ENCODE measurements around the gene RNF19B. TPM values are rescaled to one million over a fixed set of nuclear protein-coding genes. Genes with fewer than 3 reads are reported as not detected.
A peak's percentile ranks its signal among the peaks of the same experiment; 100 is the strongest.

The RNF19B gene
- total and polyA plus RNA-seq, 2 experiments from 2014 or later, result 15.8 to 17.8 TPM

GRCh38 chr1:32928285-32928684, 36.3 kb downstream of the RNF19B start:
- H3K36me3 ChIP-seq, result no peaks in the 10 kb centered on the region
- H3K27ac ChIP-seq, result no peak overlapping the region
- no peak for TF ChIP-seq CTCF (IDR thresholded peaks at IDR 0.05; ENCODE audit: low read depth, low read length)
- no peaks in the 10 kb centered on the region for H3K9me3 ChIP-seq (ENCODE audit: low read depth)
- H3K4me1 ChIP-seq (ENCODE audit: low read depth), result peaks cover 18% of the 10 kb centered on the region
- no peak for DNase-seq (ENCODE audit: low read depth in 1 of 2, low spot score in 1 of 2)
- H3K27me3 ChIP-seq, result peaks cover 5% of the 10 kb centered on the region
- no peak overlapping the region for H3K4me3 ChIP-seq

- no peak overlapping the region for H3K27ac ChIP-seq
- peaks cover 18% of the 10 kb centered on the region for H3K4me1 ChIP-seq (ENCODE audit: low read depth)
- H3K4me3 ChIP-seq, result no peak overlapping the region
- no peaks in the 10 kb centered on the region for H3K36me3 ChIP-seq
- no peak for DNase-seq (ENCODE audit: low read depth in 1 of 2, low spot score in 1 of 2)
- H3K9me3 ChIP-seq (ENCODE audit: low read depth), result no peaks in the 10 kb centered on the region
- peaks cover 5% of the 10 kb centered on the region for H3K27me3 ChIP-seq
- TF ChIP-seq CTCF (IDR thresholded peaks at IDR 0.05; ENCODE audit: low read depth, low read length), result no peak
Measured at GRCh38 chr1:32927441-32927840, 37.2 kb downstream of the RNF19B start.

GRCh38 chr1:32926562-32926961, 38.0 kb downstream of the RNF19B start:
- DNase-seq (ENCODE audit: low read depth in 1 of 2, low spot score in 1 of 2), result no peak
- H3K27me3 ChIP-seq, result peaks cover 5% of the 10 kb centered on the region
- no peaks in the 10 kb centered on the region for H3K9me3 ChIP-seq (ENCODE audit: low read depth)
- peaks cover 18% of the 10 kb centered on the region for H3K4me1 ChIP-seq (ENCODE audit: low read depth)
- no peak overlapping the region for H3K27ac ChIP-seq
- no peak overlapping the region for H3K4me3 ChIP-seq
- no peaks in the 10 kb centered on the region for H3K36me3 ChIP-seq
- no peak for TF ChIP-seq CTCF (IDR thresholded peaks at IDR 0.05; ENCODE audit: low read depth, low read length)

GRCh38 chr1:32925403-32926162, 39.0 kb downstream of the RNF19B start:
- H3K4me1 ChIP-seq (ENCODE audit: low read depth), result peaks cover 18% of the 10 kb centered on the region
- no peaks in the 10 kb centered on the region for H3K9me3 ChIP-seq (ENCODE audit: low read depth)
- H3K36me3 ChIP-seq, result no peaks in the 10 kb centered on the region
- peaks cover 5% of the 10 kb centered on the region for H3K27me3 ChIP-seq
- DNase-seq (ENCODE audit: low read depth in 1 of 2, low spot score in 1 of 2), result peak; percentile 47 to 74
- TF ChIP-seq CTCF (IDR thresholded peaks at IDR 0.05; ENCODE audit: low read depth, low read length), result no peak
- H3K27ac ChIP-seq, result peak overlapping the region; percentile 62
- no peak overlapping the region for H3K4me3 ChIP-seq

GRCh38 chr1:32924881-32925344, 39.7 kb downstream of the RNF19B start:
- Histone ChIP-seq H3K9me3 (ENCODE audit: low read depth) (no peaks in the 10 kb centered on the region), H3K36me3 (no peaks in the 10 kb centered on the region), H3K4me3 (no peak overlapping the region), H3K4me1 (ENCODE audit: low read depth) (peaks cover 18% of the 10 kb centered on the region), H3K27me3 (peaks cover 5% of the 10 kb centered on the region), H3K27ac (peak overlapping the region; percentile 62)
- no peak for TF ChIP-seq CTCF (IDR thresholded peaks at IDR 0.05; ENCODE audit: low read depth, low read length)
- peak in 1 of 2 donors; percentile 73 for DNase-seq (ENCODE audit: low read depth in 1 of 2, low spot score in 1 of 2)
